Large intestine (tissue), 3 donors: ENCODE results near the gene DYRK4. TPM values are rescaled to one million over a fixed set of nuclear protein-coding genes. Genes with fewer than 3 reads are reported as not detected.

Experiments used
- DNase-seq, 2 donors: peaks; one replicate each; pipeline versions ENCODE4 v3.0.0 to v3.0.0-alpha.2; 2013
- H3K27ac ChIP-seq: one replicate; pipeline ENCODE4 v1.5.1; 2013; ENCODE audit warnings: low read length
- H3K27me3 ChIP-seq: 2 replicates; pipeline ENCODE4 v1.6.1; 2013; ENCODE audit warnings: low read length; ENCODE audit not compliant: control insufficient read depth, insufficient read depth
- H3K36me3 ChIP-seq: 2 replicates; pipeline ENCODE4 v1.6.1; 2013; ENCODE audit warnings: low read length; ENCODE audit not compliant: control insufficient read depth, insufficient read depth
- H3K4me1 ChIP-seq: one replicate; pipeline ENCODE4 v1.6.1; 2013; ENCODE audit warnings: low read length; ENCODE audit not compliant: control insufficient read depth, insufficient read depth
- H3K4me3 ChIP-seq: one replicate; pipeline ENCODE4 v1.5.1; 2013; ENCODE audit warnings: low read length
- H3K9me3 ChIP-seq: one replicate; pipeline ENCODE4 v1.6.1; 2013; ENCODE audit warnings: mild to moderate bottlenecking, low read depth, low read length, moderate library complexity; ENCODE audit not compliant: control insufficient read depth
- WGBS: methylation state at CpG from one replicate; pipeline ENCODE4 v1.1.5; 2013; ENCODE audit warnings: low lambda C conversion rate; ENCODE audit not compliant: insufficient coverage; 5-methylcytosine and 5-hydroxymethylcytosine counted together
- polyA plus RNA-seq: library from polyadenylated mRNA; unstranded; fragments of 120-200 nt; gene quantifications from one replicate; pipeline ENCODE4 v1.2.1, GENCODE V29; 2013

DYRK4 gene
- polyA plus RNA-seq, 1 donor: 59.6 TPM

DNA sequence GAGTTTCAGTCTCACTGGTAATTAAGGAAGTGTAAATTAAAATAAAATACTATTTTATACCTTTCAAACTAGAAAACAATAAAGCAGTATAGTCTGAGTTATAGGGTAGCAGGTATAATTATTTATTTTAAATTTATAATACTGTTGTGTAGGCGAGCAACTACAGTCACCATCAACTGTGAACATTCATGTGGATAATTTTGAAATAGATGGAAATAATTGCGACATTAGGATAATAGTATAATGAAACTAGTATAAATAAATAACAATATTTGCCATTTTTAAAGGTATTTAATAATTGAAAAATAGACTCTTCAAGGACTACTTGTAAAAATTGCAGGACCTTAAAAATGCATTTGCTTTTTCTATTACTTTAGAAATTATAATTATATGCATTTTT, 3.8 kb upstream of the DYRK4 start:
- no CpG with 5 or more reads among the region's 2 CpGs for WGBS
- peaks cover 4% of the 10 kb centered on the region for H3K27me3 ChIP-seq

DNA sequence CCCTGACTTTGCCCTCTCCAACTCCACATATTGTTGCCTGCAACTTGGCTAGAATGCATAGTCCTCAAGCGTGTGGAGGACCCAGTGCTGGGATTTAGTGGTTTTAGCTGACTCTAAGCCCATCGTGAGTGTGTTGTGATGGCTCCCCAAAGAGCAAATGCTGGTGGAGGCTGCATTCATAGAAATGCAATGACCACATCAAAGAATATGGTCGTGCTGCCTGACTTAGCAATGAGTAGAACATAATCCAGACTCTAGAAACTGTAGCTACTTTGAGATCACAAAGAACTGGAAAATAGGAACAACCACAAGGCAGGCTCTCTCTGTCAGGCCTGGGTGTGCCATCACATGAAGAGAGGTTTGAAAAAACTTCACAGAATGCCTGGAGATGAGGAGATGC, 1.3 kb downstream of the DYRK4 start:
- no peak overlapping the region for H3K4me3 ChIP-seq
- H3K9me3 ChIP-seq: no peaks in the 10 kb centered on the region
- peaks cover 9% of the 10 kb centered on the region for H3K4me1 ChIP-seq
- DNase-seq: no peak
- no CpG with 5 or more reads among the region's 3 CpGs for whole genome bisulfite sequencing
- H3K36me3 ChIP-seq: peaks cover 2% of the 10 kb centered on the region
- H3K27ac ChIP-seq: no peak overlapping the region
- H3K27me3 ChIP-seq: peaks cover 4% of the 10 kb centered on the region

More for the DNA sequence above, 3.8 kb upstream of the DYRK4 start:
- no peak for DNase-seq
- no peak overlapping the region for H3K4me3 ChIP-seq
- peaks cover 2% of the 10 kb centered on the region for H3K36me3 ChIP-seq
- peaks cover 9% of the 10 kb centered on the region for H3K4me1 ChIP-seq
- no peak overlapping the region for H3K27ac ChIP-seq
- H3K9me3 ChIP-seq: no peaks in the 10 kb centered on the region

DNA sequence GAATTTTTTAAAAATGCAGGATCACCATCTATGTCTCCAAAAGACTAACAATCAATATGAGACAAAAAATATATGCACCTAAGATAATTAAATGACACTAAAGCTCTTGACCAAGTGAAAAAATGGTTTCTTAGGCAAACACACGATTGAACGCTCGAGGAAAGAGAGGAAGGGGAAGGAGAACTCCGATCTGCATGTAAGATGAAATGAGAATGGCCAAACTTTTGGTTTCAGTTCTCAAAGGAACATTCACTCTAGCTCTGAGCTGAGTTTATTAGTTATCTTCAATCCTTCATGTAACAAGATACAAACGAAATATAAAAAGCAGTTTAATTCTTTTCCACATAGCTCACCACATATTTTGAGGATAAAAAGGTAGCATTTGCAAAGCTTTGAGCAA, 2.8 kb downstream of the DYRK4 start:
- 80% methylated on average over 4 of the region's 5 CpGs for WGBS
- no peak overlapping the region for H3K27ac ChIP-seq
- H3K27me3 ChIP-seq: peaks cover 4% of the 10 kb centered on the region
- no peak for DNase-seq
- H3K9me3 ChIP-seq: no peaks in the 10 kb centered on the region
- H3K4me3 ChIP-seq: no peak overlapping the region
- H3K4me1 ChIP-seq: peaks cover 9% of the 10 kb centered on the region
- H3K36me3 ChIP-seq: no peaks in the 10 kb centered on the region

- H3K4me3 ChIP-seq: no peak overlapping the region
- no CpG with 5 or more reads among the region's 2 CpGs for WGBS
- no peak overlapping the region for H3K27ac ChIP-seq
- DNase-seq: no peak
- no peaks in the 10 kb centered on the region for H3K36me3 ChIP-seq
- H3K4me1 ChIP-seq: peaks cover 8% of the 10 kb centered on the region
- no peaks in the 10 kb centered on the region for H3K9me3 ChIP-seq
- H3K27me3 ChIP-seq: peaks cover 4% of the 10 kb centered on the region
Observed at GRCh38 chr12:4566474-4566873, 4.5 kb downstream of the DYRK4 start.

GRCh38 chr12:4567073-4567881, 5.3 kb downstream of the DYRK4 start:
- no peak overlapping the region for H3K27ac ChIP-seq
- H3K4me1 ChIP-seq: peaks cover 2% of the 10 kb centered on the region
- H3K9me3 ChIP-seq: no peaks in the 10 kb centered on the region
- H3K27me3 ChIP-seq: peaks cover 4% of the 10 kb centered on the region
- no peak overlapping the region for H3K4me3 ChIP-seq
- peak in 1 of 2 donors; percentile 23 for DNase-seq
- 45% methylated on average over 2 of the region's 3 CpGs for WGBS
- H3K36me3 ChIP-seq: no peaks in the 10 kb centered on the region

DNA sequence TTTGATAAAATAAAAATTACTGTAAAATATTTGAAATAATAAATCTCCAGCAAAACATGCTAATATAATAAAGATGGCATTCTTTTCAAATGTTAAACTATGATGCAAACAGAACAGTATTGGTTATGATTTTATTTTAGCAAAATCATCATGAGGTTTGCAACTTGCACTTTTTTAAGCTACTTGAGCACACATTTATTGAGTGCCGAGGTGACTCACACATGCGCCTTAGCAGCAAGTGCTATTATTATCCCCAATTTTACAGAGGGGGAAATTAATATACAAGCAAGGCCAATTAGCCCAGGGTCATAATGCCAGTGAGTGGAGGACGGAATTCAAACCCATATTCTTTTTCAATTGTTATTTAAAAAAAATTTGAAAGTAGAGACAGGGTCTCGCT, 7.3 kb downstream of the DYRK4 start:
- H3K27ac ChIP-seq: no peak overlapping the region
- H3K4me1 ChIP-seq: no peaks in the 10 kb centered on the region
- DNase-seq: no peak
- no peaks in the 10 kb centered on the region for H3K36me3 ChIP-seq
- H3K9me3 ChIP-seq: no peaks in the 10 kb centered on the region
- no CpG with 5 or more reads among the region's 4 CpGs for WGBS
- H3K27me3 ChIP-seq: no peaks in the 10 kb centered on the region
- no peak overlapping the region for H3K4me3 ChIP-seq

DNA sequence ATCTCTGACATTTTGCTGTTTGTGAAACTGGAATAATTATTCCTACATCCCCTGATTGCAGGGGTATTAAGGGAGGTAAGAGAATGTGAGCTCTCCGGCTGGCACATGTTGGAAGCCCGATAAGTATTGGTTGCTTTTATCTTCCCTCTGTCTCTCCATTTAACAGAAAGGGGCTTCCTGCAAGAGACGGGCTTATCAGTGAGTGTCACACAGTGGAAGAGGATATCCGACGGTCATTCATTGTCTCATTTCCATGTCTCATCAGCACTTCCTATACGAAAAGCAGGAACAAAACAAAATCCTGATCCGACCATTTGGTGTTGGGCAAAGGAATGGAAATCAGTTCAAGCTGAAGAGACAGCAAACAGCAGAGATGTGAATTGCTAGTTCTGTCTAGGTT, 10.7 kb downstream of the DYRK4 start:
- H3K36me3 ChIP-seq: no peaks in the 10 kb centered on the region
- no peak for DNase-seq

DNA sequence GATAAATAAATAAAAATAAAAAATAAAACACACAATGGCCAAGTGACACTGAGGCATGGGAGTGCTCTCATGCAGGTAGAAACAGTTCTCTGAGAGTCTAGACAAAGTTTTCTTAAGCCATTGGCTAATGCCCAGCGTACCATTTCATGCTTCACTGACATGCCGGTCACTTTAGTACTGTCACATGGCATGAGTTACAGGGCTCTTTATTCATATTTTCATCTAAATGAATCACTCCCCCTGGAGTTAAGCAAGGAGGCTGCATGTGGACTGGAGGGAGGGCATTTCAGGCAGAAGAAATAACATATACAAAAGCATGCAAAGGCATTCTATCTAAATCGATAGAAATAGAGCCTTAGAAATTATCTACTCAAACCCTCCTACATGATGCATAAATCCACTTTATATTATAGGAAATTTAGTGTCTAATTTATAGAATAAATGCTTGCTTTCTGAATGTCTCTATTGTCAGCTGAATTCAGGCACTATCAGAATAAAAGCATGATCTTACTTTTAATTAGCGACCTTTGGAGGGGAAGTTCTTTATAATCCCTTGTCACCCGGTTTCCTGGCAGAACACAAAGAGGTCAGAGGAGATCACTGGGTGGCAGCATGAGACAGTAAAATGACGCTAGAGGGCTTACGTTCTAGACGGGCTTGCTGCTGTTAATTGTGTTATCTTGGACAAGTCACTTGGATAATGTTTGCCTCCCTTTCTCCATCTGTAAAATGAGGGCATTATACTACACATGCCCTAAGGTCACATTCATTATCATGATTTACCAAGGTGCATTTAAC, 17.5 kb downstream of the DYRK4 start:
- no CpG with 5 or more reads among the region's 8 CpGs for WGBS

More for the DNA sequence above, 10.7 kb downstream of the DYRK4 start:
- Histone ChIP-seq H3K4me1 (no peaks in the 10 kb centered on the region), H3K27ac (no peak overlapping the region), H3K4me3 (no peak overlapping the region), H3K9me3 (no peaks in the 10 kb centered on the region), H3K27me3 (no peaks in the 10 kb centered on the region)
- WGBS: 100% methylated on average over 1 of the region's 7 CpGs

DNA sequence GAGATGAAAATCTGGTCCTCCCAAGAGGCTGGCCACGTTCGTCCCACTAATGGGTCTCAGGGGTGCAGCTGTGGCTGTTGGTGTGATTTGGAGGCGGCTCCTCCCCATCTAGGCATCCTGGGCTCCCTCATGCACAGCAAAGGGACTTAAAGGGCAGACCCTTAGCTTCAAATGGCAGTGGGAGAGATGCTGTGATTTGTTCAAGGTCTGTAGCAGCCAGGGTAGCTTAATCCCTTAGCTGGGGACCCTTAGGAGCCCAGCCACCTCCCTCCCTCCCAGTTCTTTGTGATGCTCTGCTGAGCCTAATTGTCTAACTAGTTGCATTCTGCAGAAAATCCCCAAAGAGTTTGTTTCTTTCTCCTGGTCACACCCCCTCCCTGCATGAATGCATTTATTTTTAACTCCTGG, 18.3 kb downstream of the DYRK4 start:
- no peaks in the 10 kb centered on the region for H3K4me1 ChIP-seq
- no peaks in the 10 kb centered on the region for H3K9me3 ChIP-seq
- no peak overlapping the region for H3K27ac ChIP-seq
- H3K4me3 ChIP-seq: no peak overlapping the region
- no peaks in the 10 kb centered on the region for H3K36me3 ChIP-seq
- WGBS: no CpG with 5 or more reads among the region's 3 CpGs
- H3K27me3 ChIP-seq: peaks cover 3% of the 10 kb centered on the region
- no peak for DNase-seq

More for the DNA sequence above, 17.5 kb downstream of the DYRK4 start:
- no peaks in the 10 kb centered on the region for H3K4me1 ChIP-seq
- H3K9me3 ChIP-seq: no peaks in the 10 kb centered on the region
- no peaks in the 10 kb centered on the region for H3K36me3 ChIP-seq
- H3K27me3 ChIP-seq: peaks cover 3% of the 10 kb centered on the region
- DNase-seq: peak in 1 of 2 donors; percentile 13
- H3K27ac ChIP-seq: no peak overlapping the region
- no peak overlapping the region for H3K4me3 ChIP-seq

- Histone ChIP-seq H3K9me3 (no peaks in the 10 kb centered on the region), H3K27me3 (peaks cover 3% of the 10 kb centered on the region), H3K36me3 (no peaks in the 10 kb centered on the region), H3K4me3 (no peak overlapping the region), H3K27ac (no peak overlapping the region), H3K4me1 (no peaks in the 10 kb centered on the region)
- WGBS: no CpG with 5 or more reads among the region's 6 CpGs
- no peak for DNase-seq
Observed at GRCh38 chr12:4584281-4584680, 22.3 kb downstream of the DYRK4 start.
